GM21717 (cell line): ENCODE measurements around the gene GNAT3.

Experiments used
- ATAC-seq: cut with Tn5 transposase; IDR thresholded peaks from one replicate; pipeline ENCODE4 v1.9.1; 2021; ENCODE audit warnings: mild to moderate bottlenecking, moderate library complexity; ENCODE audit not compliant: unreplicated experiment

The GNAT3 gene

DNA sequence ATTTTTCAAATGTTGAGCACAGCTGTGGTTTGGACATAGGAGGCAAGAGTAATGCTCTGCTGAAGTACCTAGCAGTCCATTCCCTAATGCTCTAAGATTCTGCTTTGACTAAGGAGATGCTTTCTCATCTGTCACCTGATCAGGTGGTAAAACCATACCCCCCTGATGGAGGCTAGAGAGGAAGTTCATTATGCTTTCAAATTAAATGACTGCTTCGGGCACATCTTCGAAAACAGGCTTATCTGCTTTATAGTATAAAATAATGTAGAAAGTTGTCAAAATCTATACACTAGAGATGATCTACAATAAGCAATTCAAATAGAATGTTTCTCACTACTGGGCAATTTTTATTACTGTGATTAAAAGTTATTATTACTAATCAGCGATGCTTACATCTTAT lies at the start of gene GNAT3:
Gene GNAT3, minus strand, starts transcription at position 101 of the 400 bp plus-strand sequence. CDS start 138 bp downstream, outside the sequence.
- ATAC-seq, result no peak

DNA sequence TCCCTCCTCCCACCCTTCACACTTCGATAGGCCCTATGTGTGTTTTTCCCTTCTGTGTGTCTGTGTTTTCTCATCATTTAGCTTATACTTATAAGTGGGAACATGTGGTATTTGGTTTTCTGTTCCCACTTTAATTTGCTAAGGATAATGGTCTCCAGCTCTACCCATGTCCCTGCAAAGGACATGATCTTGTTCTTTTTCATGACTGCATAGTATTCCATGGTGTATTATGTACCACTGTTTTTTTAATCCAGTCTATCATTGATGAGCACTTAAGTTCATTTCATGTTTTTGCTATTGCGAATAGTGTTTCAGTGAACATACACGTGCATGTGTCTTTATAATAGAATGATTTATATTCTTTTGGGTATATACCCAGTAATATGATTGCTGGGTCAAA lies 46.3 kb upstream of the GNAT3 start:
- ATAC-seq, result no peak

DNA sequence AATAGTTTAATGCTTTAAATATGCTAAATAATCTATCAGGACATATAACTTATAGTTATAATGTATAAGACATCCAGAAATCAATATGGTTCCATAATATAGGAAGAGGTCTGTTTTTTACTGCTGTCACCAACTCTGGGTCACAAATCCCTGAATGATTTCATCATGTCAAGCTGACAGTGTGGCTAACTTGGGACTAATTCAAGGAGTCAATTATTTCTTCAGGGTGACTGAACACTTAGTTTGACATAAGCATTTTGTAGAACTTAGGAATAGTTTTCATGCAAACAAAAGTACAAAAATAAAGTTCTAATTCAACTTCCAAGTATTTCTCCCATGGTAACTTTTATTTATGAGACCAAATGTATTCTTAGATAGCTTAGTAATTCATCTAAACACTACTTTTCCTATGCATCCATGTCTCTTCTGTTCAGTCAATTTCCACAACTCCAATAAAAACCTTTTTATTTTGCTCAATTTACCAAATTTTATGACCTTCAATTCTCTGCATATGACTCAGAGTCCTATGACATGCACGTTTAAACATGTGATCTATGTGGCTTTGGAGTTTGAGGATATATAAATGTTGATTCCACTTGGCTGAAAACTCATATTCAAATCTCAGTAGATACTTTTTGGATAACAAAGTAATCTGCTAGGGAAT lies 40.3 kb upstream of the GNAT3 start:
- ATAC-seq, result no peak

DNA sequence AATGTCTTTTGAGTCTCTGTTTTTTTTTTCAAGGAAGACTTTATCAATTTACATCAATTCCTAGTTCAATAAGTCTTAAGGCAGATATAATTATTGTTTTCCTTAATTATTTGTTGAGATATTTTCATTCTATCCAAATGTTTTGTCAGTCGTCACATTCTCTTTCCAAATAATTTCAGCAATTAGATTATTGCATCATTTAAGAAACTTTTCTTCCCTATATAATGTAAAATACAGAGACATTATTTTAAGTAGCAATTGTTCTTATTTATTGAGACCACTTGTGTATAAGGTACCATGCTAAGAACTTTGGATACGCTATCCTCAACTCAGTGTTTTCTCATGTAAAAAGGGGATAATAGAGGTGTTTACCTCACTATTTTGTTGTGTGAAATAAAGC lies 38.1 kb upstream of the GNAT3 start:
- no peak for ATAC-seq

DNA sequence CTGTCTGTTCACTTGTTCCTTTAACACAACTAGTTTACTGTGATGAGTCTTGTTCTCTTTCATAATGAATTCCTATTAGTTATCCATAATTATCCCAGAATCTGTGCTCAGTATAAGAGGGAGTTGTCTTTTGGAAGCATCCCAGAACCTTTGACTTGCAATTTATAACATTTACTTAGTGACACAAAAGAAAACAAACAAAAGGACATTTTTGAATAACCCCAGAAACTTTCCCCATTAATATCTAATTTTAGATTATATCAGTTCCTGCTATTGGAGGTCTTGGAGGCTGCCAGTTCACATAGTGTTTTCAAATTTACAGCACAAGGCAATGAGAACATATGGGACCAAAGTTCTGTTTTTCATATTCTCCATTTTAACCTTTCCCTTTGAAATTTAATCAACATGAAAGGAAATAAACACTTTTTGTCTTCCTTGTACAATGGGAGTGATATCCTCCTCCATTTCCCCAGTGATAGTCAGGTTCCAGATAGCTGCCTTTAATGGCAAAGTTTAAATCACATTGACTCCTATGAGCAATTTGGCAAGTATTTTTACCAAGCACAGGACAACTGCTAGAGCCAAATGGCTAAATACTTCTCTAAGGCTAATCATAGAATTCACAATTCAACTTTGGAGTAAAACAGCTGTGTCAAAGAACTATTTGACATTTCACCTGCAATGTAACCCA lies 37.1 kb upstream of the GNAT3 start:
- ATAC-seq, result no peak

DNA sequence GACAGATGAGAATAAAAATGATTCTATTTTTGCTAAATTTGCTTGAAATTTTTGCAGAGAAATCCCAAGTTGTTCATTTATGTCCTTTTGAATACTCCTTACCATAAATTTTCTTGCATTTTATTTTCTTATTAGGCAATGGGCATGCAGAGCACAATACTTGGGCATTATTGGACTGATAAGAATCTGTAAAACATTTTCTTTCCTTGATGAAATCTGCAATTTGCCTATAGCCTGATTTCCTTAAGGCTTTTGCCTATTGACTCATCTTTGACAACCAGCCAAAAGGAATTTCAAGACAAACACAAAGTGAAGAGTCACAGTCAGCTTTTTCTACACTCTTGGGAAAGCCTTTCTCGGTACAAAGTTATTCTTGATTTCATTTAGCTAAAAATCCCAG lies 30.5 kb upstream of the GNAT3 start:
- ATAC-seq, result no peak

DNA sequence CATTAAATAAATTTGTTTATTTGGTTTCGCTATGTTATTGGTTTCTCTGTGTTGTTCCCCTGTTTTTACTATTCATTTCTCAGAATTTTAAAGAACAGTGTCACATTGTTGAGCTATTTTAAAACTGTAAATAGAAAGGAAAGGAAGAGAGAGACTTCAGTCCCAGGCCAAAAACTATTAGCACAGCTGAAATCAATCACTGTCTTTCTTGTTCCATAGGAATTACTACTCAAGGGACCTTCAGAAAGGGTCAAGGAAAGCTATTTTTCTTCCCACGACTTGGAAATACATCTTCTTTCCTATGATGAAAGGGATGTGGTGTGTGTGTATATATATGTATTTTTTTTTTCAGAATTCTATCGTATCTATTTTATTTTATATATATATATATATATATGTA lies 29.0 kb upstream of the GNAT3 start:
- no peak for ATAC-seq

DNA sequence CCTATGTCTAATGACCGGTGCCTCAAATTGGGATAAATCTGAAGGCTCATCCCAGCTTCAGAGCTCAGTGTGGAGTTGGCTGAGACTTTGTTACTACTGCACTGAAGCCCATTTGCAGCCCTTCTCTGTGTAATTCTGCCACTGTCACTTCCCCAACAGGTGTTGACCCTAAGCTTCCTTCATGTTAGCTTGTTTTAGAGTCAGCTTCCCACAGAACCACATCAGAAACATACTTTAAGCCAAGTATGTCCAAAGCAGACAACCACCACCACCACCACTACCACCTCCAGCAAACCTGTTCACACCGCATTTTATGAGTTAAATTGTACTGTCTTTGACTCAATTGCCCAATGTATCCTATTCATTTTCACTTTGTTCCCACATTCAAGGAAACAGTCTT lies 25.2 kb upstream of the GNAT3 start:
- ATAC-seq, result no peak

DNA sequence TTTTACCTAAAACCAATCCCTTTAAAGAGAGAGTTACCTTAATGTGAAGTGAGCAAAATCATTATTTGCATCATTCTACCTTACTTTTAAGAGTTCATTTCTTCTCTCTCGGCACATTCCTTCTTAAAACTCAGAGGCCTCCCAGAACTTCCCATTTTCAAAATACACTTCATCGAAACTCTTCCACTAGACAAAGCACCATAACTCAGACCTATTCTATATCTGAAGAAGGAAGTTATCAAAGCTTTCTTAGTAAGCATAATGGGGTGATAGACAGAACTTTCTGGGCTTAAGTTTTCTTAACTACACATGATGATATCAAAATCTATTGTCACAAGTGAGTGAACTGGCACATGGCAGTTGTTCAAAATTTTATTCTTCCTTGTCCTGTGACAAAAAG lies 24.6 kb upstream of the GNAT3 start:
- ATAC-seq, result no peak

DNA sequence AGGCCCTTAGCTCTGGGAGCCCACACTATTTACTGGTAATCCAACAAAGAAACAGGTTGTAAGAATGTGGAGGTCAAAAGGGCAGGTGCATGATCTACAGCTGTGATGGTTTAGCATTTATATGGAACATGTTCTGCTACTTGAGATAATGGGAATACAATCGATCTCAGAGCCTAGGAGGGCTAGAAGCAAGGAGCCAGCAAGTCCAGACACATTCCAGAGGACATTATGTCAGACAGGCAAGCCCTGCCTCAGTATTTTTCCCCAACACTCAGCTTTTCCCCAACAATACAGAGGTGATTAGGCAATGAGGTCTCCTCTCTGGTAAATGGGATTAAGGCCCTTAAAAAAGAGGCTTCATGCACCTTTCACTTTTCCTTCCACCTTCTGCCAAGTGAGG lies 21.4 kb upstream of the GNAT3 start:
- ATAC-seq, result no peak

DNA sequence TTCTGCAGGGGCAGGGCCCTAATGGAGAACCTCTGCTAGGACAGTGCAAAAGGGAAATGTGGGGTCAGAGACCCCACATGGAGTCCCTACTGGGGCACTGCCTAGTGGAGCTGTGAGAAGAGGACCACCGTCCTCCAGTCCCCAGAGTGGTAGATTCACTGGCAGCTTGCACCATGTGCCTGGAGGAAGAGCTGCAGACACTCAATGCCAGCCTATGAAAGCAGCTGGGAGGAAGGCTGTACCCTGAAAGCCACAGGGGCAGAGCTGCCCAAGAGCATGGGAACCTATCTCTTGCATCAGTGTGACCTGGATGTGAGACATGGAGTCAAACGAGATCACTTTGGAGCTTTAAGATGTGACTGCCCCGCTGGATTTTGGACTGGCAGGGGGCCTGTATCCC lies 20.3 kb upstream of the GNAT3 start:
- no peak for ATAC-seq

DNA sequence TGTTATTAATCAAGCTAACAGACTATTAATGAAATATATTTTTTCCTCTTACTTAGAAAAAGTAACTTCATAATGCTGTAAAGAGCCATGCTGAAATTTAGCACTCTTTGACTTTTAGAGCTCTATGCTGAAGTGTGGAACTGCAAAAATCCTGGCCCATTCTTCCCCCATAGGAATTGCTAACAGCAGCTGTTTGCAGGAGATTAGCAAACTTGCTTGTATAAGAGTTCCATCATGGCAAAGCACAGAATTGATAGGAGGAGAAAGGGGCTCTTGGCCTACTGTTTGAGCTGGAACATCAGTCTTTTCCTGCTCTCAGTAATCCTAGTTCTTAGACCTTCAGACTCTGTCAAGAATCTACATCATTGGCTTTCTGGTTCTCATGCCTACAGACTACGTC lies 18.3 kb upstream of the GNAT3 start:
- ATAC-seq, result no peak

DNA sequence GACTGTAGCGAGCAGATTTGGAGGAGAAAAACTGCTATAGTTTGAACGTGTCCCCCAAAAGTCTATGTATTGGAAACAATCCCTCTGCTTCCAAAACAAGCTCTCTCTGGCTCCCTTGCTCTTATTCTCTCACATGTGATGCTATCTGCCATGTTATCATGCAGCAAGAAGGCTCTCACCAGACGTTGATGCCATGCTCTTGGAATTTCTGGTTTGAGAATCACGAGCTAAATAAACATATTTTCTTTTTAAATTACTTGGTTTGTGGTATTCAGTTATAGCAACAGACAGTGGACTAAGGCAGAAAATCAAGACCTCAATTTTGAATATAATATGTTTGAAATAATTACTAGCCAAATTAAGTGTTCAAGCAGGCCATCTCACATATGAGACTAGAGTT lies 17.5 kb upstream of the GNAT3 start:
- ATAC-seq, result no peak

DNA sequence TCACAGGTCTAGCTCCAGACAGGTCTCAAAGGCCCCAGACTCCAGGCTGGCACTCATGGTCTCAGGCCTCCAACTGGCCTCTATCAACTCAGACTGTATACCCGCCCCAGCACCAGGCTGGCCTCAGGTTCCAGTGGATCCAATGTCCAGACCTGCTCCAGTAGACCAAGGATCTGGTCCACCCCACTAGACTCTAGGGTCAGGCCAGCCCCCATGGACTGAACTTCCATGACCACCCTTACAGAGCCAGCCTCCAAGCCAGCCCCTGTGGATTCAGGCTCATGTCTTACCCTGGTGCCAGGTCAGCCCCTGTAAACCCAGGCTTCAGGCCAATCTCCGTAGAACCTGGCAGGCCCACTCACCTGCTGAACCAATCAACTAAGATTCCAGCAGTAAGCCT lies 16.8 kb upstream of the GNAT3 start:
- ATAC-seq, result no peak

DNA sequence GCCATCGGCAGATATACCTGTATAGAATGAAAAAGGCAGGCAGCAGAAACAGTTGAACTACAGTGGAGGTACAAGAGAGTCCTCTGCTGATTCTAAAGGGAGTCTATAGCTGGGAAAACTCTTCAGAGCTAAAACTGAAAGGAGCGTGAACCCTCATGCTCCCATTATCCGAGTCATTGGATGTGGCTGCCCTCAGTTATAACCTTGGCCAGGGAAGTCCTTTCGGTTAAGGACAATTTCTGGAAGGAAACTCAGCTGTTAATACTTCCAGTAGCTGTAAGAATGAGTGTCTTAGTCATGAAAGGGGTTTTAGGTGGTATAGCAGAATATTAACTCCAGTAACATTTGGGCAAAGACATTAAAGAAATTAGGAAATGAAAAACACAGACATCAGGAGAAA lies 14.6 kb upstream of the GNAT3 start:
- no peak for ATAC-seq

DNA sequence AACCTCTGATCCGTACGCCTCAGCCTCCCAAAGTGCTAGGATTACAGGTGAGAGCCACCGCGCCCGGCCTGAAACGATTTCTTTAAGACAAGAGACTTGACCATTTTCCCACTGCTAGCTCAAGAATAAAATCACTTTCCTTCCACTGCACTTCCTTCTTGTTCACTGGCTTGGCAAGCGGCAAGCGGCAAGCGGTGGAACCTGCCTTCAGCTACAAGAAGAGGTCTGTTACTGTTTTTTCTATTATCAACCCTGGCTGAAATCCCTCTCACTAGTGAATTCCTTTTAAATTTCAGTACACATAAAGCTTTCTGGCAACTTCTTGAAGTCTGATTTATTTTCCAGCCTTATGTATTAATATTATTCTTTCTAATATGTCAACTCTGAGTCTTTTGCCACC lies 12.8 kb upstream of the GNAT3 start:
- no peak for ATAC-seq

DNA sequence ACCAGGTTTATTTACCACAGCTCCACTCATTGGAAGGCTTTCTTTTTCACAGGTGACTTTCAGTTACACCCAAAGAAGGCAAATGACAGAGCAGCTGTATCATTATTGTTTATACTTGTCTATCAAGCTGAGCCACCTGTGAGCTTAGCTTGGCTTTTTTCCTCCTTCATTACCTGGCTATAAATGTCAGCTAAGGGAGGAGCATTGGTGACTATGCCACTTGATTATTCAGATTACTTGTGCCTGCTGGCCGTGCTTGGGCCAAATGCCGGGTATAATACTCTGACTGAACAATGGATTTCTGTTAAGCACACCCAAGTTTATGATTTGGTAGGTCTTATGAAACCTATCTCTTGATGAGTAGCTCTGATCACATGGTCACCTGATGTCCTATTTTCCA lies 9.9 kb upstream of the GNAT3 start:
- no peak for ATAC-seq

DNA sequence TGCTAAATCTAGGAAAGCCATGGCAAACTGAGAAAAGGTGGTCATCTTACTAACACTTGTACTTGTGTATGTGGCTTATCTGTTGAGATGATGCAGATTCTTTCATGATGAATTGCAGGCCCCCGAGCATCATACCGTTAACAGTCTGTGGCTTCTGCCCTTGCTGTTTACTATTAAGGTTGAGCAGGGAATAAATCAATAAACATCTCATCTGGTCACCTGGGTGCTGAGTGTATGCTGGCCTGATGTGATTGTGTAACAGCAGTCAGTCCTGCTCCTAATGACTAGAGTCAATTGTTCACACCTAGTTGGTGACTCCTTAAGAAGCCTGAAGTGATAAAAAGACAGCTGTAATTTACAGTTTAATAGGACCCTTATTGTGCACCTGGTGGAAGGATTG lies 8.3 kb upstream of the GNAT3 start:
- no peak for ATAC-seq

DNA sequence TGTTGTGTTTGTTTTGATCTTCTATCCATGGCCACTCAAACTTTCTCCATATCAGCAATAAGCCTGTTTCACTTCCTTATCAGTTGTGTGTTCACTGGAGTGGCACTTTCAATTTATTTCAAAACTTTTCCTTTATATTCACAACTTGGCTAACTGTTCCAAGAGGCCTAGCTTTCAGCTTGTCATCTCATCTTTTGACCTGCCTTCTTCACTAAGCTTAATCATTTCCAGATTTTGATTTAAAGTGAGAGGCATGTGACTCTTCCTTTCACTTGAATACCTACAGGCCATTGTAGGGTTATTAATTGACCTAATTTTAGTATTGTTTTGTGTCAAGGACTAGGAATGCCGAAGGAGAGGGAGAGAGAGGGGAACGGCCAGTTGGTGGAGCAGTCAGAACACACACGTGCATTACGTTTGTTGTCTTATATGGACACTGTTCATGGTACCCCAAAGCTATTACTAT lies 5.5 kb upstream of the GNAT3 start:
- no peak for ATAC-seq

DNA sequence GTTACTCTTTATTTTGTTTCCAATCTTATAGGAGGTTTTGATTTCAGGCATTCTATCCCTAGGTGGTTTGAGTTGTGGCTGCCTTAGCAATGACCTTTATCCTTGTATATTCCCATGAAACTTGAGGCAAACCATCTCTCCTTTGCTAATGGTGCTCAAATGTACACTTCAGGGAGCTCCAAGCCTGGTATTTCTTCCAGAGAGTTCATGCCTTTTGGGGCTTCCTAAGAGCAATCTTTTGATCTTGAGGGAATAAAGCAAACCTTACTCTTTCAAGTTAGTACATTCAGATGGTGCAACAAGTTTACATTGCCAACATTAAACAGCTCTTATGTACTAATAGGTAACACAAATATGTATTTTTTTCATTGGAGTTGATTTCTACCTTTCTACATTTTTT lies 3.4 kb upstream of the GNAT3 start:
- no peak for ATAC-seq

DNA sequence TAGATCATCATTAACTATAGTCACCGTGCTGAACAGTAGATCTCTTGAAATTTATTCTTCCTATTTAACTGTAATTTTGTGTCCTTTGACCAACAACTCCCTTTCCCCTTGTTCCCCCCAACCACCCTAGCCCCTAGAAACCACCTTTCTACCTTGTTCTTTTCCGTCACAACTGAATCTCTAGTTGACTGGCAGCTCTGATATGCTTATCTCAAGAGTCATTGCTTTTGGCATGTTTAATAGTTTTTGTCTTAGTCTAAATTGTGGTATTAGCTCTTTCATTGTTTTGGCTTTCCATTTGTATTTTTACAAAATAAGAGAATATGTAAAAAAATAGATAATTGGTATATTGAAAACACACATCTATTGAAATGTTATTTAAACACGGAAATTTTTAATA lies 1.8 kb downstream of the GNAT3 start:
- no peak for ATAC-seq

DNA sequence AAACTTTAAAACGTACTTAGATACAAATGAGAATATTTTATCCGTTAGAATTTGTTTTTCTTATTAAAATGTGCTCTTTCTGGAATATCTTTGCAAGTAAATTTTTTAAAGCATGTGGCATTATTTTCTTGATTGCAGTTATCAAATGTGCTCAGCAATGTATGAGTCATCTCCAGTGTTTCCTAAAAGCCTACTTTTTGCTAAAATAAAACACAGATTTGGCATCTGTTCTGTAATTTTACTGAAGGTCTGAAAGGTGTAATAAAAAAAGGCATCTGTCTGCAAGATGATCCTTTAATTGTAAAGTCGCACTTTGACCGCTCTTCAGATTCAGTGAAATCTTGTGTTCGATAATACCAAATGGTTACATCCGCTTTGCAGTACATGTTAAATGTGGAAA lies 3.4 kb downstream of the GNAT3 start:
- no peak for ATAC-seq
